IMR-90 (cell line): ENCODE results near the gene APP. TPM values are rescaled to one million over a fixed set of nuclear protein-coding genes. Genes with fewer than 3 reads are reported as not detected.

ENCODE experiments used
- ATAC-seq: fragments of 200-7000 bp; cut with Tn5 transposase; 2 replicates; pipeline ENCODE4 v1.9.1; 2020; ENCODE audit warnings: low read depth, mild to moderate bottlenecking, moderate library complexity
- BruUV-seq: library from RNA; stranded (reverse); fragments of 400-500 nt; replicated peaks from 2 replicates; lab custom pipeline; 2021; lab: Mats Ljungman, UMichigan
- CTCF ChIA-PET: fragments of 300-600 bp; formaldehyde crosslinking; extraction: SDS; loops from one replicate; lab custom pipeline; 2021; ENCODE audit warnings: antibody characterized with exemption; lab: Yijun Ruan, JAX
- POLR2A ChIA-PET: fragments of 300-600 bp; sonication (Branson Sonifier 250); formaldehyde crosslinking; loops from one replicate; lab custom pipeline; 2022; ENCODE audit warnings: antibody characterized with exemption; ENCODE audit not compliant: unreplicated experiment; lab: Charles Lee
- DNase-seq: peaks from one replicate; pipeline ENCODE4 v3.0.0; 2013
- H2AFZ ChIP-seq: replicated peaks from 2 replicates; pipeline ENCODE3; 2013; ENCODE audit warnings: low read length, mild to moderate bottlenecking; ENCODE audit not compliant: poor library complexity
- H2AK5ac ChIP-seq: 2 replicates; pipeline ENCODE4 v1.6.1; 2013; ENCODE audit warnings: low read depth, low read length, inconsistent platforms
- H2AK9ac ChIP-seq: replicated peaks from 2 replicates; pipeline ENCODE3; 2013; ENCODE audit warnings: mild to moderate bottlenecking, low read depth, low read length, moderate library complexity; ENCODE audit not compliant: poor library complexity
- H2BK120ac ChIP-seq: 2 replicates; pipeline ENCODE4 v1.6.1; 2013; ENCODE audit warnings: low read depth, low read length, inconsistent platforms
- H2BK15ac ChIP-seq: 3 replicates; pipeline ENCODE4 v1.6.1; 2013; ENCODE audit warnings: low read depth, low read length, inconsistent platforms
- H2BK20ac ChIP-seq: 2 replicates; pipeline ENCODE4 v1.6.1; 2013; ENCODE audit warnings: low read depth, mild to moderate bottlenecking, inconsistent platforms, low read length, moderate library complexity
- H2BK5ac ChIP-seq: 2 replicates; pipeline ENCODE4 v1.6.1; 2013; ENCODE audit warnings: mild to moderate bottlenecking, low read depth, low read length, inconsistent platforms; ENCODE audit not compliant: poor library complexity, severe bottlenecking
- H3K14ac ChIP-seq: replicated peaks from 2 replicates; pipeline ENCODE4 v1.6.1; 2013; ENCODE audit warnings: low read depth, low read length, inconsistent platforms
- H3K18ac ChIP-seq: 2 replicates; pipeline ENCODE4 v1.6.1; 2013; ENCODE audit warnings: low read depth, low read length, control low read depth
- H3K23ac ChIP-seq: 2 replicates; pipeline ENCODE4 v1.6.1; 2013; ENCODE audit warnings: low read depth, low read length, inconsistent platforms
- H3K27ac ChIP-seq: 2 replicates; pipeline ENCODE4 v1.5.1; 2013; ENCODE audit warnings: mild to moderate bottlenecking, control low read depth, low read length; ENCODE audit not compliant: insufficient read depth
- H3K27me3 ChIP-seq: 2 replicates; pipeline ENCODE4 v1.6.1; 2013; ENCODE audit warnings: low read length; ENCODE audit not compliant: control insufficient read depth, insufficient read depth
- H3K36me3 ChIP-seq: 2 replicates; pipeline ENCODE4 v1.6.1; 2013; ENCODE audit warnings: low read length, mixed read lengths; ENCODE audit not compliant: control insufficient read depth, insufficient read depth
- H3K4ac ChIP-seq: 2 replicates; pipeline ENCODE4 v1.6.1; 2013; ENCODE audit warnings: low read depth, low read length, inconsistent platforms
- H3K4me1 ChIP-seq: 2 replicates; pipeline ENCODE4 v1.6.1; 2013; ENCODE audit warnings: low read length, mixed read lengths; ENCODE audit not compliant: control insufficient read depth, insufficient read depth
- H3K4me2 ChIP-seq: 2 replicates; pipeline ENCODE4 v1.6.1; 2013; ENCODE audit warnings: low read depth, mild to moderate bottlenecking, control low read depth, low read length, moderate library complexity
- H3K4me3 ChIP-seq: 2 replicates; pipeline ENCODE4 v1.5.1; 2013; ENCODE audit warnings: low read depth, mild to moderate bottlenecking, control low read depth, low read length, moderate library complexity; ENCODE audit not compliant: insufficient read depth
- H3K56ac ChIP-seq: 2 replicates; pipeline ENCODE4 v1.6.1; 2013; ENCODE audit warnings: low read length, inconsistent platforms; ENCODE audit not compliant: insufficient read depth; ENCODE audit errors: extremely low read depth
- H3K79me1 ChIP-seq, 2 experiments: 2 replicates each; pipeline ENCODE4 v1.6.1; 2013; ENCODE audit warnings: low read length in 2 of 2, inconsistent platforms in 1 of 2, low read depth in 1 of 2
- H3K9ac ChIP-seq: 2 replicates; pipeline ENCODE4 v1.6.1; 2013; ENCODE audit warnings: low read depth, low read length, control low read depth
- H3K9me1 ChIP-seq: 2 replicates; pipeline ENCODE4 v1.6.1; 2013; ENCODE audit warnings: low read length, inconsistent platforms; ENCODE audit not compliant: insufficient read depth
- H3K9me3 ChIP-seq: 2 replicates; pipeline ENCODE4 v1.6.1; 2013; ENCODE audit warnings: low read length; ENCODE audit not compliant: control insufficient read depth, insufficient read depth
- H4K20me1 ChIP-seq: 2 replicates; pipeline ENCODE4 v1.6.1; 2013; ENCODE audit warnings: low read length, inconsistent platforms; ENCODE audit not compliant: insufficient read depth
- H4K5ac ChIP-seq: 2 replicates; pipeline ENCODE4 v1.6.1; 2013; ENCODE audit warnings: mild to moderate bottlenecking, low read depth, low read length, control low read depth
- H4K8ac ChIP-seq, 2 experiments: 2 replicates each; pipeline ENCODE4 v1.6.1; 2013; ENCODE audit warnings: low read depth in 2 of 2, low read length in 2 of 2, control low read depth in 1 of 2, inconsistent platforms in 1 of 2
- H4K91ac ChIP-seq: 2 replicates; pipeline ENCODE4 v1.6.1; 2013; ENCODE audit warnings: low read depth, low read length, inconsistent platforms; ENCODE audit not compliant: insufficient read depth
- BHLHE40 ChIP-seq: fragments of 150-350 bp; IDR thresholded peaks from 2 replicates; pipeline ENCODE4 v1.6.1; 2016; ENCODE audit warnings: mild to moderate bottlenecking, low read depth, low read length
- CEBPB ChIP-seq: IDR thresholded peaks from 2 replicates; pipeline ENCODE4 v1.6.1; 2012; ENCODE audit warnings: low read depth, low read length, improper control_type of control experiment
- CHD1 ChIP-seq: IDR thresholded peaks from 2 replicates; pipeline ENCODE4 v1.6.1; 2012; ENCODE audit warnings: low read depth, low read length, improper control_type of control experiment
- CTCF ChIP-seq: conservative IDR thresholded peaks from 2 replicates; pipeline ENCODE4 v1.5.1; 2012; ENCODE audit warnings: mild to moderate bottlenecking, low read depth, low read length, improper control_type of control experiment
- ELK1 ChIP-seq: fragments of 150-350 bp; IDR thresholded peaks from 2 replicates; pipeline ENCODE4 v1.6.1; 2016; ENCODE audit warnings: low read depth, mild to moderate bottlenecking, low read length, moderate library complexity, borderline replicate concordance
- FOS ChIP-seq: fragments of 150-350 bp; IDR thresholded peaks from 2 replicates; pipeline ENCODE4 v1.6.1; 2016; ENCODE audit warnings: low read depth, low read length
- MAFK ChIP-seq: IDR thresholded peaks from 2 replicates; pipeline ENCODE4 v1.6.1; 2012; ENCODE audit warnings: low read depth, low read length, improper control_type of control experiment
- MAZ ChIP-seq: IDR thresholded peaks from 2 replicates; pipeline ENCODE4 v1.6.1; 2012; ENCODE audit warnings: low read depth, mild to moderate bottlenecking, low read length, improper control_type of control experiment, moderate library complexity, borderline replicate concordance
- MXI1 ChIP-seq: IDR thresholded peaks from 2 replicates; pipeline ENCODE4 v1.6.1; 2012; ENCODE audit warnings: low read depth, mild to moderate bottlenecking, low read length, moderate library complexity, borderline replicate concordance
- NFE2L2 ChIP-seq: fragments of 150-350 bp; IDR thresholded peaks from 2 replicates; pipeline ENCODE4 v1.6.1; 2016; ENCODE audit warnings: low read depth, mild to moderate bottlenecking, low read length
- POLR2A ChIP-seq: IDR thresholded peaks from 2 replicates; pipeline ENCODE4 v1.6.1; 2012; ENCODE audit warnings: mild to moderate bottlenecking, low read depth, low read length
- RAD21 ChIP-seq: IDR thresholded peaks from 2 replicates; pipeline ENCODE4 v1.6.1; 2012; ENCODE audit warnings: low read length, improper control_type of control experiment
- RCOR1 ChIP-seq: IDR thresholded peaks from 2 replicates; pipeline ENCODE4 v1.6.1; 2012; ENCODE audit warnings: mild to moderate bottlenecking, low read length, improper control_type of control experiment; ENCODE audit not compliant: insufficient replicate concordance
- RFX5 ChIP-seq: IDR thresholded peaks from 2 replicates; pipeline ENCODE4 v1.8.0; 2012; ENCODE audit warnings: low read depth, mild to moderate bottlenecking, low read length, moderate library complexity
- SMC3 ChIP-seq: fragments of 150-350 bp; IDR thresholded peaks from 2 replicates; pipeline ENCODE4 v1.6.1; 2016; ENCODE audit warnings: low read depth, mild to moderate bottlenecking, antibody characterized with exemption, low read length, moderate library complexity
- USF2 ChIP-seq: fragments of 150-350 bp; IDR thresholded peaks from 2 replicates; pipeline ENCODE4 v1.6.1; 2017; ENCODE audit warnings: mild to moderate bottlenecking, antibody characterized with exemption, low read length, low read depth
- WGBS, 2 experiments: methylation state at CpG; one replicate each; pipeline versions ENCODE4 v1.1.5 to v1.1.7; 2013; ENCODE audit warnings: missing lambda C conversion rate in 2 of 2; ENCODE audit not compliant: insufficient read length in 1 of 2; ENCODE audit errors: extremely low coverage in 2 of 2; 5-methylcytosine and 5-hydroxymethylcytosine counted together
- dilution Hi-C: fragments of 300-500 bp; cut with HindIII; formaldehyde crosslinking; loops from one replicate; pipeline ENCODE4 v1.14.3; 2018; ENCODE audit warnings: low sequenced_read_pairs; ENCODE audit not compliant: unreplicated experiment
- in situ Hi-C: fragments of 300-500 bp; cut with MboI; formaldehyde crosslinking; loops from 3 replicates; pipeline ENCODE4 v1.14.3; 2019; ENCODE audit warnings: low sequenced_read_pairs, inconsistent platforms, mixed read lengths
- intact Hi-C: fragments of 100-400 bp; cut with micrococcal nuclease; formaldehyde crosslinking; loops from 2 replicates; pipeline ENCODE4 v1.10.0; 2022
- polyA plus RNA-seq, 3 experiments: library from polyadenylated mRNA; depleted of rRNA; stranded (reverse); fragments of >200 nt; gene quantifications; 2 replicates each; pipeline ENCODE4 v1.2.3, GENCODE V29; 2012; ENCODE audit warnings: low replicate concordance in 1 of 3
- total RNA-seq: library from RNA; depleted of rRNA; stranded (reverse); fragments of >200 nt; gene quantifications from 2 replicates; pipeline ENCODE4 v1.2.3, GENCODE V29; 2012

Gene APP
- total and polyA plus RNA-seq, 2 of the 4 experiments (the other 2 are of a cell fraction) = 191 to 530 TPM

GRCh38 chr21:25908495-25908894 lies 262.1 kb downstream of the APP start:
- ChIA-PET POLR2A (interaction anchor here (0.6 kb wide), 1 partner anchor 303 kb away, joined by 4 read pairs; no protein-coding TSS in a partner anchor), CTCF (no interaction called here)
- H4K8ac ChIP-seq = no peak overlapping the region
- H2AFZ ChIP-seq = no peak overlapping the region
- ATAC-seq (no peak), DNase-seq (no peak)
- peaks cover 14% of the 10 kb centered on the region for H3K36me3 ChIP-seq
- dilution Hi-C loops = no loop called here
- no peak overlapping the region for H2AK9ac ChIP-seq
- H2AK5ac ChIP-seq = no peak overlapping the region
- WGBS, 2 experiments = no CpG with 5 or more reads among the region's 5 CpGs
- H3K23ac ChIP-seq = no peak overlapping the region
- in situ Hi-C loops = no loop called here
- H4K91ac ChIP-seq = no peak overlapping the region
- H3K9me1 ChIP-seq = peaks cover 3% of the 10 kb centered on the region; the same call in 1 of the 2 replicates
- no peak overlapping the region for H3K4me3 ChIP-seq
- H3K56ac ChIP-seq = no peak overlapping the region
- no peak for TF ChIP-seq MAFK
- TF ChIP-seq RCOR1 = no peak
- no peak for TF ChIP-seq ELK1
- no peak for TF ChIP-seq POLR2A
- no peak for TF ChIP-seq CHD1
- no peak for TF ChIP-seq NFE2L2
- TF ChIP-seq CTCF = no peak
- TF ChIP-seq CEBPB = no peak
- no peak for TF ChIP-seq USF2
- no peak for TF ChIP-seq BHLHE40
- no peak for TF ChIP-seq SMC3
- no peak for TF ChIP-seq MAZ
- no peak for TF ChIP-seq RAD21
- no peak for TF ChIP-seq FOS
- TF ChIP-seq MXI1 = no peak
- no peak for TF ChIP-seq RFX5
- no peak overlapping the region for H2BK120ac ChIP-seq
- H3K27ac ChIP-seq = no peak overlapping the region
- H3K4ac ChIP-seq = no peak overlapping the region
- H3K4me2 ChIP-seq = no peak overlapping the region
- no peaks in the 10 kb centered on the region for H4K20me1 ChIP-seq
- no peak overlapping the region for H4K5ac ChIP-seq
- H3K9ac ChIP-seq = no peak overlapping the region
- no peaks in the 10 kb centered on the region for H3K27me3 ChIP-seq
- no peak overlapping the region for H3K18ac ChIP-seq
- H3K4me1 ChIP-seq = no peaks in the 10 kb centered on the region
- BruUV-seq = no TSS peak
- peaks cover 10 to 21% of the 10 kb centered on the region in 2 experiments; a peak in 3 of 4 replicates for H3K79me1 ChIP-seq
- no peaks in the 10 kb centered on the region for H3K9me3 ChIP-seq
- no peak overlapping the region for H3K14ac ChIP-seq
- no peak overlapping the region for H2BK5ac ChIP-seq
- H2BK15ac ChIP-seq = no peak overlapping the region
- intact Hi-C loops = no loop called here
- H2BK20ac ChIP-seq = no peak overlapping the region
